GM19240 (cell line): ENCODE data around the gene SH3RF1.

Experiments used
- DNase-seq: peaks from one replicate; pipeline ENCODE4 v3.0.0; 2011; ENCODE audit warnings: low spot score; ENCODE audit not compliant: insufficient read length

SH3RF1 gene

DNA sequence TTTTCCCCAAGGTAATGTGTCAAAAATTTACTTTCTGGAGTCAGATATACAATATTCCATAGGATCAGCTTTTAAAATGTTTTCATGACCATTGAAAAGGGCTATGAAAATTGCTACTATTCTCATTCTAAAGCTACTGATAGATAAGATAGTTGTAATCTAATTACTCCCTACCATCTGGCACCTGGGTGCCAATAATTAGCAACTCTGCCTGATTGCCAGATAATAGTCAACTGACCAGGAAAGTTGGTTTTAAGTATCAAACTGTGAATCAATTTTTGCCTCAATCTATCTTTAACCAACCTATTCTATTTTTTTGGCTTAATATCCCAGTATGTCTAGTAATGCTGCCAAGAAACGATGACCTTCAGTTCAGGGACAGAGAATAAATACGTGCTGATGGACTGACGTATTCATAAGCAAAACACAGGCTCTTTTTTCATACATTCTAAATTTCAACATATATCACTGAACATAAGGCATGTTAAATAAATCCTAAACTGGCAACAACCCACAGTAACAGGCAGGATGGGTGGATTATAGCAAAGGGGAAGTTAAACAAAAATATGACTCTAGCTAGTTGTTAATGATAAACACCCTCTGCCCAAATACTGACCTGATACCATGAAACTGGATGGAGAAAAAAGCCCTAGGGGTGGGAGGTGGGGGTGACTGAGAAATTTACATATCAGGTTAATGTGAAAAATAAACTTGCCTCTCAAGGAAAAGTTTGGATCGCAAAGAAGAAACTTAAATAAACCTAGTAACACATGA lies 18.2 kb downstream of the SH3RF1 start:
- DNase-seq: no peak

DNA sequence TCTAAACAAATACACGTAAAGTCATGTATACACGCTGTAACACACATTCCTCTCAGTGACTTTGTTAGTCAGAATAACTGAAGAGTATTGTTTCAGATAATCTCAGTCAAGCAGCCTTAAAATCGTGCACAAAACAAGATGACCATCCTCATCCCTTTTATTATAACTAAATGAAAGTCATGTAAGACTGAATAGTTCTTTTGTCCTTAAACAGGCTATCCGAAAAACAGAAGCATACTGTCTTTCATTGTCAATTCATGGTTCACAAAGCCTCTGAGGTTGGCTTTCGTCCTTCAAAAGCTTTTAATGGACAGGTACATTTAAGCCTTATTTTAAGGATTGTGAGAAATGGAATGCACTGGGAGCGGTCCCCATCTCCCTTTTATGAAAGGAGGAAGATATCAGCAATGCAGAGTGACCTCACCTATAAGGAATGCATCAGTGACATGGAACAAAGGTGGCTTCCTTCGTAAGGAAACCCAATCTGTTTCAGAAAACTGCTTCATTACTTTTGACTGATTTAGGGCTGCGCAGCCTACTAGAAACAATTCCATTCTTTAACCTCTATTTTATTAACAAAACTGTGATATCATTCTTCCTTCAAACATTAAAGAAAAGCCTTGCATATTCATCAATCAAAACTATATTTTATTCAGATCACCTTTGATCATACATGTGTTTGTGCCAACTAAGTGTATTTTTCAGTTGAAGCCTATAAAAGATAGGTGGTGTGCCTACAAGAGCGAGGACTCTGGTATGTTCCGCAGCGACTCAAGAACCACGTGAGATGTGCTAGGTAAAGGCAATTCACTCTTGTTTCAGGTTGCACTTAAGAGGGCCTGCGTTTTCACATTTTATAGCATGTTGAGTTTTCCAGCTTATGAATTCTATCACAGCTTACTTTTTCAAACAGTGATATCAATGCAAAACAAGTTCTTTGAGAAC lies 19.2 kb downstream of the SH3RF1 start:
- DNase-seq: no peak

DNA sequence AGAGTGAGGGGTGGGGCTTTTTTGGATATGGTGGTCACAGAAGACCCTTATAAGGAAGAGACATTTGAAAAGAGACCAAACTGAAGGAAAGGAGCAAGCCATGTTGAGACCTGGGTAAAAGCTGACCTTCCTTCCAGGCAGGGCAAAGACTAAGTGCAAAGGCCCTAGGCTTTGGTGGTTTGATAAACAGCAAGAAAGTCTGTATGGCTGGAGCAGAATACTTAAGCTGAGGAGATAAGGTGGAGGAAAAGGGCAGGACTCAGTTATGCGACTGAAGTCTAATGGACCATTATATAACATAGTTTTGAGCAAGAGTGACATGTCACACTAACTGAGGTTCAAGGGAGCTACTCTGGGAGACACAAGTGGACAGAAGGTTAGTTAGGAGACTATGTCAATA lies 20.0 kb downstream of the SH3RF1 start:
- no peak for DNase-seq

DNA sequence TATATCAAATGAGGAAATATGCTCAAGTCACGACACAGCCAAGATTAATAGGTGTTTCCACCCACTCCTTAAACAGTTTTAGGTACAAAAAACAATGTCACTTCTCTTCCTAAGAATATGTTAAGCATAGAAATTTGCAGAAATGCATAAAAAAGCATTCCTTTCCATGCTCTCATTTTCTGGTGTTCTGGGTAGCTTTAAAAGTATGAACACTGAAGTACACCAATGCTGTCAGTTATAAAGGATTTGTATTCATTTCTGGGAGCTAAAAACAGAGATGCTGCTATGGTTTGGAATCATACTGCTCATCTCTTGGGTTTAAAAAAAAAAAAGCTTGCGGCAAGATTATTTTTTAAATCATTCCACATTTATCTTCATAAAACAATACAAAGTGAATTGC lies 20.8 kb downstream of the SH3RF1 start:
- DNase-seq: no peak

DNA sequence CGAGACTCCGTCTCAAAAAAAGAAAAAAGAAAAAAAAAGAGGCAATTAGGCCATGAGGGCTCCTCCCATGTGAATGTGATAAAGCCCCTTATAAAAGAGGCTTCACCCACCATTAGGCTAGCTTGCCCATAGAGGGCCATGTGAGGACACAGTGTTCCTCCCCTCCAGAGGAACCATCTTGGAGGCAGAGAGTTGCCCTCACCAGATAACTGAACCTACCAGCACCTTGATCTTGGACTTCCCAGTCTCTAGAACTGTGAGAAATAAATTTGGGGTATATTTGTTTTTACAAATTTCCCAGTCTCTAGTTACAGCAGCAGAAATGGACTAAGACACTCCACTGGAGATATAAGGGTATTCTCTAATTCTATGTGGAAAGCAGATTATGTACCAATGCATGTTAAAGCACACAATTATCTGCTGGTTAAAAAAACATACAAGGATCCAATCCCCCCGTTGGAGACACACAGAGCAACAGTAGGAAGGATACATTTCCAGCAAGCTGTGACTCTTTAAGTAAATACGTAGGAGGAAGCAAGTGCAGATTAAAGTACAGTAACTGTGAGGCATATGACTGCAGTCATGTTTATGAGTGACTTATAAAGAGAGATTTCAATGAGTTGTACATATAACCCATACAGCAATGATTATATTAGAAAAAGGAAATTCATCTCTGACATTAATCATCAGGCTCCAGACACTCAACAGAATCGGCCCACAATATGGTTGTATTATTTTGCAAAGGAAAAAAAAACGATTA lies 21.4 kb downstream of the SH3RF1 start:
- DNase-seq: no peak

DNA sequence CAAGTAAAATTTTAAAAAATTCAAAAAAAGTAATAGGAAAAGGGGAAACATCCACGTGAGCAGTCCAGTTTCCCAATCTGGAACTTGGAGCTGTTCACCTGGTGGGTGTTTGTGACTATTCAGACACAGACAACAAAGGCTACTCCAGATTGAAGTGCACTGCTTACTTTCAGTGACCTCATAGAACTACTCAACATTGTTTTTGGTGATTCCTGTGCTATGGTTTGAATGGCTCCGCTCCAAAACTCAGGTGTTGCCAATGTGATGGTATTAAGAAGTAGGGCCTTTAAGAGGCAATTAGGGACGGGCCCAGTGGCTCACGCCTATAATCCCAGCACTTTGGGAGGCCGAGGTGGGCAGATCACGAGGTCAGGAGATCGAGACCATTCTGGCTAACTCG lies 22.1 kb downstream of the SH3RF1 start:
- no peak for DNase-seq

DNA sequence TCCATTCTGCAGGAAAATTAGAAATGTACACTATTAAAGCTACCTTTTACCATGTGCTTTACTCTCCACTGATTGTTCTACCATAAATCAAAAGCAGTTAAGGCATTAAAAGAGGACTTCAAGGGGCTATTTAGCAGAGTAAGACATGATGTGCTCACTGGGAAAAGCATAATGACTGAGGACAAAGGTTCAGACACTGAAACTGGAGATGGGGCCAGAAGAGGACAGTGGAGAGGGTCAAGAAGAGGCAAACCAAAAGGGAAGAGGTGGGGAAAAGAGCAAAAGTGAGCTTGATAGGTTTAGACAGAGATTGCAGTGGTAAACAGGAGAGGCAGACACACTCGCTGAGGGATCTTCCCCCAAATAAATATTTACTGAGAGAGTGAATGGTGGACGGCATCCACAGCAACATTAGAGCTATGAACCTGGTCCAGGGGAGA lies 23.8 kb downstream of the SH3RF1 start:
- no peak for DNase-seq

DNA sequence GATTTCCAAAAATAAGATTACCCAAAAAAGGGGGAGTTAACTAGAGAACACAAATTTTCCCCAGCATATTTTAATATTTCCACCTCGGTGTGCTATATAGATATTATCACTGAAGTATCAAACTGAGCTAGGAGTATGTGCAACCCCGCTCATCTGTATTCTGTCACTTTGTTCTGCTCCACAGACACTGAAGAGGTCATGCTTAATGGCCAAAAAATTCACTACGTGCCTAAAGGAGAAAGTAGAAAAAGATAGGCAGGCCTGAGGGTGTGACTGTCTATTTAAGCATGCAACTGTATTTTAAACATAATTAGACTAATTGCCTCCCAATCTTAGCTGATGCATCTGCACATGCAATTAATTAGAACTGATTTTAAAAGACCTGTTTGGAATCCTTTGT lies 24.5 kb downstream of the SH3RF1 start:
- no peak for DNase-seq

DNA sequence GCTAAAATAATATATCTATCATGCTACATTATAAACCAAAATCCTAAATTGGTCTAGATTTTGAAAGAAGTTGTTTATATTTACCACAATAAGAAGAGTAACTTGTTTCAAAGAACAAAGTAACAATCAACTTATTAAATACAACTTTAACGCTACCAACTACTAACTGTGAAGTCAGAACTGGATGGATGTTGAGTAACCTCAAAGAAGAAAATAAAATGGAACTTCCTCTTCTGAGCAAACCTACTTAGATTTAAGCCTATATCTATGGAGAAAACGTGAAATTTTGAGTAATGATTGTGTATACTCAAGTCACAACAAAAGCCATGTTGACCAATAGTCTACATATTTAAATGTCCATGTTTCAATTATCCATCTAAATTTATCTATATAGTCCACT lies 25.7 kb downstream of the SH3RF1 start:
- no peak for DNase-seq

DNA sequence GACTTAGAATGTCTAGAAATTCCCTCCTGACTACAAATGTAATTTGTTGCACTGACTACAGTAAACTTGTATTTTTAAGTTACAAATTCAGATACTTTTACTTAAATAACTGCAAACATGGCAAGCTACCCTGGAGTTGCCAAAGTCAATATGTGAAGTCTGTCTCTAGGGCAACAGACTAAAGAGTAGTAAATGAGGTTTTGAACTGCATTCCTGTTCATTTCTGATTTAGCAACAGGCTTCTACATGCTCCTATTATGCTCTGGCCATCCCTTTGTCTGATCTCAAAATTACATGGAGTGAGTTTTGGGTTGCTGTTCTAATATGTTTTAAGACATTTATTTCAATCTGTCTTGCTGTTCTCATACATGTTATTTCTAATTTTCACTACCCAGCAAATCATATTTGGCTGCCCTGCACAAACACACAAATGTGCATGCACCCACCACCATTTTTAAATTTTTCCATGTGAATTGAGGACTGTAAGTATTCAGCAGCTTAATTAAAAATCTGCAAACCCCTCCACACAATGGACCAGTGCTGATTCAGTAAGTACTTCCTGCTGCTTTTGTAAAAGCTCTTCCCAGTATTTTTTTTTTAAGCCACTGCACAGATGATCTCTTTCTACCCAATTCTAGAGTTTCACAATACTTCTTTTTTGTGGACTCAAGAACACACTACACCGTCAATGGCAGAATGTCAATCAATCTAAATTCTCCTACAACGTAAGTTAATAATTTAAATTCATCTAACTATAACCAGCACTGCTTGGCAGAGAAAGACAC lies 26.7 kb downstream of the SH3RF1 start:
- no peak for DNase-seq

DNA sequence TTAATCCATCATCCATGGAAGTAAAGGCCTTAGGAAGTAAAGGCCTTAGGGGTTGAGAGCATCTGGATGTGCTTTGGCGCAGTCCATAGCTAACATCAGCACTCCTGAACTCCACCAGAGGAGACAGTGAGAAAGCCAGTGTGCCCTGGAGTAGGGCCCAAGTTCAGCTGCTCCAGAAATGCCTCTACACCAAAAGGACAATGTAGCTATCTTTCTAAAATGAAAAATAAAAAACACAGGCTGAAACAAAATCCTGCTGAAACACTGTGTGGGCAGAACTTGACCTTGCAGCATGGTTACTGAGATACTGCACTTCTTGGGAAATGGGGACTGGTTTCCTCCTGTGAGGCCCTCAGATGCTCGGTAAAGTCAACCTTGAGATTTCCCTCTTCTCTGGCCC lies 29.3 kb downstream of the SH3RF1 start:
- no peak for DNase-seq

DNA sequence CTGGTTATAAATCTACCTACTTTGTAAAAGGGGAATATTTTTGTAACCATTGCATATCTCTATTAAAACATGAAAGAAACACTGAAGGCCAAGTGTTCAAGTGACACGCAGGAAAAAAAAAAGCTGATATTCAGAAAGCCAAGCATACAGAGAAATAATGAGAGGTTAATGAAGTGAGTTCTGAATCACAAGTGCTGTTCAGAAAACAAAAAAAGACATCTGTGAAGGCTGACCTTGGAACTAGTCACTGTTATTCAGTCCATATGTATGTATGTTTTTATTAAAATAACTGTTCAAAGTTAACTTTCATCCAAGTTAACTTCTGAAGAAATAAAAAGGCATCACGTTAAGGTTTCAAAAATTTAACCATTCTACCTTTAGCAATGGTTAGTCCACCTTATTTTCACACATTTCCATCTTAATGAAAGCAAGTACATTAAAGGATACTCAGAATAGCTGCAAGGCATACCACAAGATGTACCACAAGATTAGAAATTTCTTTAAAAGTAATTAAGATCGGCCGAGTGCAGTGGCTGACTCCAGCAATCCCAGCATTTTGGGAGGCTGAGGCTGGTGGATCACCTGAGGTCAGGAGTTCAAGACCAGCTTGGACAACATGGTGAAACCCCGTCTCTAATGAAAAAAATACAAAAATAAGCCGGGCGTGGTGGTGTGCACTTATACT lies 31.4 kb downstream of the SH3RF1 start:
- DNase-seq: no peak

DNA sequence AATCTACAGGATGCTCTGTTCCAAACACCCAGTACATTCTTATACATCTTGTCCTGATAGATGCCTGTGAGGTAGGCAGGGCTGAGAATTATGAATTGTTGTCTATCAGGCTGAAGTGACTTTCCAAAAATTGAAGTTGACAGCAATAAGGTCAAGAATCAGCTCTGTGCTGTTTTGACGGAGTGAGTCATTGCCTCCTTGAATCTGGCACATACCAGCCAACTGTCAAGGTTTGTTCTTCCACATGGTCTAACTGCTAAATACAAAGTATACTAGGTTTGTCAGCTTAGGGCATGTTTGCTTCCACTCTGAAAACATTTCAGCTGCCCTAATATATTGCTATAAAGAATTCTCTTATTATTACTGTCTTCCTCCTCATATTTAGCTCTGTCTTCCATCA lies 32.3 kb downstream of the SH3RF1 start:
- no peak for DNase-seq

DNA sequence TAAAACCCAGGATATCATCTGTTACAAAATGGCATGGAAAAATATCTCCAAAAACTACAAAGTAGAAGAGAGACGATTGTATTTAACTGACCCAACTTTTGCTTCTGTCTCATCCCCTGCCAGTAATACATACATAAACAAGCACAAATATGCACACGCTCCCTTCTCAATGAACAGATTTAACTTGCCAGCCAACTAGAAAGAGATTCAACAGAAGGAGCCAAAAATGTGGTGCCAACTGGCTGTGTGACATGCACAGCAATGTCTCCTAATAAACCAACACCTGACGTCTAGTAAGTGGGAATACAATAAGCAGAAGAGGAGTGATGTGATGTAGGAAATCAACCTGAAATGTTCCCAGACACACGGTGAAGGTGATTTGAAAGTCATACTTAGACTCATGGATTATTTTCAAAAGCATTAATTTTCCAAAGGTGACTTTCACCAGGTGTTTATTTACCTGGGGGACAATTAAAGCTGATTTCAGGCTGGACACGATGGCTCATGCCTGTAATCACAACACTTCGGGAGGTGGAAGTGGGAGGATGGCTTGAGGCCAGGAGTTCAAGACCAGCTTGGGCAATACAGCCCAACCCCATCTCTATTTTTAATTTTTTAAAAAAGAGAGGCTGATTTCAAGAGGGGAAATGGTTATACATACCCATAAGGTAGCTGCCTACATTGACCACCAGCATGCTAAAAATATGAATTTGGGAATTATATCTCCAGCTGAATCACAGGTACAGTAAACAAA lies 33.7 kb downstream of the SH3RF1 start:
- no peak for DNase-seq

DNA sequence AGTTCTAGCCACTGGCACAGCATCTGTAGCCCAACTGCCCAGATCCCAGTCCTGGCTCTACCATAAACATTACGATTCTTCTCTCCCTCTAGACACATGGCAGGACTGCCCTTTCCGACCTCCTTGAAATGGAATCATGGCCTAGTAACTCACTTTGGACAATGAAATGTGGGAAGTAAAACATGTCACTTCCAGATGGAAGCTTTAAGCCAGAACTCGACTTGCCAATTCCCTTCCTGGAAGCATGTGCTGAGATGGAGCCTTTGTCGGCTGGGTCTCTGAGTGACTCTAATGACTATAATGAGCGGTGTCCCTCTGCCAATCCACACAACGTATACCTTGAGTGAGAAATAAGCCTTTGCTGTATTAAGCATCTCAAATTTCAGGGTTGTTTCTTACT lies 34.7 kb downstream of the SH3RF1 start:
- no peak for DNase-seq

DNA sequence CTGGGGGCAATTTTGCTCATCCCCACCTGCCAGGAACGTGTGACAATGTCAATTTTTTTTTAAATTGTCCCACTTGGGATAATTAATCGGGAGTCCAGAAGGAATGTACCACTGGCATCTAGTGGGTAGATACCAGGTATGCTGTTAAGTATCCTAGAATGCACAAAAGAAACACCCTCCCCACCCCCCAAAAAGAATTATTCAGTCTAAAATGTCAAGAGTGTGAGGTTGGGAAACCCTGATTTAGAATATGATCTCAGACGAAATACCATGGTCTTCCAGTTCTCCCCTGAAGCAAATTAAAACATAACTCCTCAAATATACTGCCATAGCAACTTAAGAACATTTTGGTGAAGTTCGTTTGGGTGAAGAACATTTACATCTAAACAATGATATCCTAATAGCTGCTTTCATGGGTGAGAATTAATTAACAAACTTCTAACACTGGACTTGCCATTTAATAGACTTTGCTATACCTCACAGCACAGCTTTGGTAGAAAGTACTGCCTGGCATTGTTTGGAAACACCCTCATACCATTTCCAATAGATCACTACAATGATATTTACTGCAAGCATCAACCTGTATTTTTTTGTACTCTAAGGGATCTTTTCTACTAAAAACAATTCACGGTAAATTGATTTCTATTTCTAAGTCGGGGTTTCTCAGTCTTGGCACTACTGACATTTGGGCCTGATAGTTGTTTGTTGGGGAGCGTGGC lies 36.5 kb downstream of the SH3RF1 start:
- DNase-seq: no peak

DNA sequence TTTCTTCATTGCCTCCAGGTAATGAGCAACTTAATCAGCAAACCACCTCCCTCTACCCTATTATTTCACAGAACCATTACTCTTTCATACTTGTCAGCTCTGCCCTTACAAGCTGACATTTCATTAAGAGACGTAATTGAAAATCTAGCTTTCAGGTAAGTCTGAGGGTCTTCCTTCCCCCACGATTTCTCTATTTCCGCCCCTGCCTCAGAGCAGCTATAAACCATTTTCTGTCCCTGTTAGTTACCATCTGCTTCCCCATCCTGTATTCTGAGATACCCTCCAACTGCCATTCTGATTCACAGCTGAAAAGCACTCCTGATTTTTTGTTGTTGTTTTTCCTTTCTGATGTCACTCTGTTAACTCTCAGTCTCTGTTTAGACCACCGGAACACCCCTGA lies 37.1 kb downstream of the SH3RF1 start:
- no peak for DNase-seq

DNA sequence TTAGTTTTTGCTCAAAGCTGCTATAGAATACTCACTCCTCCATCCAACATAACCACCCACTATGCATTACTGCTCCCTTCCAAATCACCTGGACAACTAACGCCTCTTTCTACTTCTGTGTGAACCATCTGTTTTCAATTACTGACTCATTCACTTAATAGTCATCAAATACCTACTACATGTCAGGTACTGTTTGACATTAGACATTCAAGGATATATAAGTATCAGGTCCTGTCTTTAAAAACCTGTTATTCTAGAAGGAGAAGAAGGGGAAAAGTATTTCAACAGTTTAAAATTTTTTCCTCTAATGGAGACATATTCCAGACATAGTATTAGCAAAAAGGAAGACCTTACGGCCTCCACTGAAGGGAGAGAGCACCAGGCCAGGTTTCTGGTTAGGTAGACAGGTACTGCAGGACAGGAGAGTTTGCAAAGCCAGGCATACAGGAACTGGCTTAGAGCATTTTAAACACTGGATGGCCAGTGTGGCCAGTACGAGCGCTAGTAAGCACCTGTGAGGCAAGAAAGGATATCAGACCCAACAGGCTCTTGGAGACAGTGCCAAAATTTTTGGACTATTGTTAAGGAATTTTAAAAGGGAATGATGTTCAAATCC lies 39.0 kb downstream of the SH3RF1 start:
- DNase-seq: no peak

DNA sequence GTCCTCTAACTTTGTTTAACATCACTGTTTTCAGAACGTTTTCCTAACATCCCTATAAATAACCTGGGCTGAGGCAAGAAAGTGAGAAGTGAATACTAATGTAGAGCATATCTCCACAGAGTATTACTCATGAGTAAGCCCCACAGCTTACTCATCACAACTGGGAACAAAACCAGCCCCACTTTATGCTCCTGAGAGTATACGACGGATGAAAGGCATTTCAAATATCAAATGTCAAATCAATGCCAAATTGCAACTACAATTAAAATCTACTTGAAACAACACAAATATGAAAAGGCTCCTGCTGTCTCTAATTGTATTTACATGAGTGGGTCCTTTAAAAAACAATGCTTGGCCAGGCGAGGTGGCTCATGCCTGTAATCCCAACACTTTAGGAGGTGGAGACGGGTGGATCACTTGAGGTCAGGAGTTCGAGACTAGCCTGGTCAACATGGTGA lies 41.2 kb downstream of the SH3RF1 start:
- DNase-seq: no peak
